Kasumi-1 (cell line): ENCODE results near the gene PSME3IP1.

Source experiments
- DNase-seq, 2 experiments: peaks; one replicate each; lab custom pipeline; 2025; lab: John Stamatoyannopoulos, UW

The PSME3IP1 gene

GRCh38 chr16:57167538-57167937, 18.3 kb downstream of the PSME3IP1 start:
- DNase-seq, result no peak

GRCh38 chr16:57166951-57167350, 18.9 kb downstream of the PSME3IP1 start:
- peak in 1 of 2 experiments; percentile 19 for DNase-seq

- no peak for DNase-seq
These were observed 19.4 kb downstream of the PSME3IP1 start for GRCh38 chr16:57166451-57166850.

GRCh38 chr16:57165938-57166337, 19.9 kb downstream of the PSME3IP1 start:
- DNase-seq, result no peak

- DNase-seq, result no peak
These were observed 20.4 kb downstream of the PSME3IP1 start for GRCh38 chr16:57165483-57165882.

GRCh38 chr16:57163842-57164241, 22.0 kb downstream of the PSME3IP1 start:
- DNase-seq, result no peak

GRCh38 chr16:57159447-57159846, 26.4 kb downstream of the PSME3IP1 start:
- DNase-seq, result peak in 1 of 2 experiments; percentile 10

- no peak for DNase-seq
These were observed 28.3 kb downstream of the PSME3IP1 start for GRCh38 chr16:57157533-57157932.

GRCh38 chr16:57156351-57156703, 29.5 kb downstream of the PSME3IP1 start:
- no peak for DNase-seq

- DNase-seq, result no peak
These were observed 30.0 kb downstream of the PSME3IP1 start for GRCh38 chr16:57155702-57156350.

GRCh38 chr16:57153841-57154240, 32.0 kb downstream of the PSME3IP1 start:
- DNase-seq, result no peak

- DNase-seq, result peak; percentile 18 to 42
These were observed 33.4 kb downstream of the PSME3IP1 start for GRCh38 chr16:57152096-57153093.

GRCh38 chr16:57151369-57151768, 34.5 kb downstream of the PSME3IP1 start:
- peak; percentile 61 to 63 for DNase-seq

GRCh38 chr16:57150682-57151330, 35.0 kb downstream of the PSME3IP1 start:
- no peak for DNase-seq

- no peak for DNase-seq
These were observed 36.4 kb downstream of the PSME3IP1 start for GRCh38 chr16:57149391-57149790.

- DNase-seq, result no peak
These were observed 37.4 kb downstream of the PSME3IP1 start for GRCh38 chr16:57148481-57148880.

- DNase-seq, result peak; percentile 90 to 94
These were observed 38.2 kb downstream of the PSME3IP1 start for GRCh38 chr16:57147381-57148221.

- peak in 1 of 2 experiments; percentile 6 for DNase-seq
These were observed 39.1 kb downstream of the PSME3IP1 start for GRCh38 chr16:57146735-57147134.

GRCh38 chr16:57146040-57146647, 39.7 kb downstream of the PSME3IP1 start:
- DNase-seq, result no peak

- DNase-seq, result peak in 1 of 2 experiments; percentile 11
These were observed 40.5 kb downstream of the PSME3IP1 start for GRCh38 chr16:57145046-57146021.
